Mesothelial cell of epicardium (in vitro differentiated cells): ENCODE results near the gene CNGA4. TPM values are rescaled to one million over a fixed set of nuclear protein-coding genes. Genes with fewer than 3 reads are reported as not detected.

Experiments used
- DNase-seq, 2 experiments: peaks; one replicate each; pipeline ENCODE4 v3.0.0; 2021; ENCODE audit warnings: low spot score in 2 of 2; ENCODE audit not compliant: unreplicated experiment in 2 of 2
- H3K27ac Mint-ChIP-seq: 2 replicates; pipeline ENCODE4 v1.8.0; 2021; ENCODE audit warnings: mixed read lengths
- H3K27me3 Mint-ChIP-seq: 2 replicates; pipeline ENCODE4 v1.8.0; 2021; ENCODE audit warnings: low read depth, mixed read lengths
- H3K36me3 Mint-ChIP-seq: 2 replicates; pipeline ENCODE4 v1.8.0; 2021; ENCODE audit warnings: mixed read lengths
- H3K4me1 Mint-ChIP-seq: 2 replicates; pipeline ENCODE4 v1.8.0; 2021; ENCODE audit warnings: mixed read lengths
- H3K4me3 Mint-ChIP-seq: 2 replicates; pipeline ENCODE4 v1.8.0; 2021; ENCODE audit warnings: mild to moderate bottlenecking, moderate library complexity, mixed read lengths
- H3K9me3 Mint-ChIP-seq: 2 replicates; pipeline ENCODE4 v1.8.0; 2021; ENCODE audit warnings: mixed read lengths
- CTCF ChIP-seq: fragments of 200-600 bp; sonication (generic); IDR thresholded peaks from one replicate; pipeline ENCODE4 v1.5.0; 2021; ENCODE audit warnings: antibody characterized with exemption; ENCODE audit not compliant: unreplicated experiment
- total RNA-seq: library from RNA; stranded (reverse); gene quantifications from 3 replicates; pipeline ENCODE4 v1.2.1, GENCODE V29; 2021

The CNGA4 gene
- total RNA-seq, 1 donor from 2014 or later: 0.54 TPM

- TF ChIP-seq CTCF: no peak
- DNase-seq: no peak
- peaks cover 14% of the 10 kb centered on the region for H3K36me3 Mint-ChIP-seq
- no peak overlapping the region for H3K4me3 Mint-ChIP-seq
- H3K27ac Mint-ChIP-seq: no peak overlapping the region
- H3K4me1 Mint-ChIP-seq: no peaks in the 10 kb centered on the region
- H3K9me3 Mint-ChIP-seq: no peaks in the 10 kb centered on the region
- no peaks in the 10 kb centered on the region for H3K27me3 Mint-ChIP-seq
These were observed 13.9 kb upstream of the CNGA4 start for GRCh38 chr11:6225024-6225423.

GRCh38 chr11:6225896-6226295, 13.0 kb upstream of the CNGA4 start:
- Mint-ChIP-seq H3K27me3 (no peaks in the 10 kb centered on the region), H3K4me3 (no peak overlapping the region), H3K36me3 (peaks cover 9% of the 10 kb centered on the region), H3K9me3 (no peaks in the 10 kb centered on the region), H3K27ac (no peak overlapping the region), H3K4me1 (no peaks in the 10 kb centered on the region)
- no peak for DNase-seq
- no peak for TF ChIP-seq CTCF

GRCh38 chr11:6228520-6228919, 10.4 kb upstream of the CNGA4 start:
- no peaks in the 10 kb centered on the region for H3K36me3 Mint-ChIP-seq
- no peak for TF ChIP-seq CTCF
- H3K9me3 Mint-ChIP-seq: no peaks in the 10 kb centered on the region
- peaks cover 5% of the 10 kb centered on the region for H3K4me1 Mint-ChIP-seq
- no peaks in the 10 kb centered on the region for H3K27me3 Mint-ChIP-seq
- no peak overlapping the region for H3K4me3 Mint-ChIP-seq
- no peak overlapping the region for H3K27ac Mint-ChIP-seq
- no peak for DNase-seq

DNA sequence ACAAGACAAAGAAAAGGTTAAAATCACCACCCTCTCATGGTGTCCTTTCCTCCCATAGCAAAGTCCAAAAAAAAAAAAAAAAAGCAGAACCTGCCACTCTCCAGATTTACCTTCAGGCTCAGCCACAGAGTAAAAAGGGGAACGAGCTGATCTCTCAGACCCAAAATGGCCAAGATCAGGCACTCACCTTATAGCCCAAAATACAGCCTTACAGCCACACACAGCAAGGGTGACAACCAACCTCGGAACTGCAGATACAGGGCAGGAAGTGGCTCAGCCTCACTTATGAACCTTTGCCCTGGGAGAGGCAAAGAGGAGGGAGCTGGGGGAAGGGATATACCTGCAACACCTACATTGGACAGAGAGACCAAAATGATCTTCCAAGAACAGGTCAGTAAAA, 9.0 kb upstream of the CNGA4 start:
- Mint-ChIP-seq H3K36me3 (no peaks in the 10 kb centered on the region), H3K27me3 (no peaks in the 10 kb centered on the region), H3K27ac (no peak overlapping the region), H3K9me3 (no peaks in the 10 kb centered on the region), H3K4me1 (peaks cover 13% of the 10 kb centered on the region), H3K4me3 (no peak overlapping the region)
- TF ChIP-seq CTCF: no peak
- no peak for DNase-seq

GRCh38 chr11:6232899-6233298, 6.0 kb upstream of the CNGA4 start:
- H3K27me3 Mint-ChIP-seq: no peaks in the 10 kb centered on the region
- DNase-seq: no peak
- no peaks in the 10 kb centered on the region for H3K36me3 Mint-ChIP-seq
- H3K4me1 Mint-ChIP-seq: peaks cover 17% of the 10 kb centered on the region
- TF ChIP-seq CTCF: no peak
- H3K27ac Mint-ChIP-seq: no peak overlapping the region
- no peaks in the 10 kb centered on the region for H3K9me3 Mint-ChIP-seq
- H3K4me3 Mint-ChIP-seq: peak overlapping the region; percentile 47

DNA sequence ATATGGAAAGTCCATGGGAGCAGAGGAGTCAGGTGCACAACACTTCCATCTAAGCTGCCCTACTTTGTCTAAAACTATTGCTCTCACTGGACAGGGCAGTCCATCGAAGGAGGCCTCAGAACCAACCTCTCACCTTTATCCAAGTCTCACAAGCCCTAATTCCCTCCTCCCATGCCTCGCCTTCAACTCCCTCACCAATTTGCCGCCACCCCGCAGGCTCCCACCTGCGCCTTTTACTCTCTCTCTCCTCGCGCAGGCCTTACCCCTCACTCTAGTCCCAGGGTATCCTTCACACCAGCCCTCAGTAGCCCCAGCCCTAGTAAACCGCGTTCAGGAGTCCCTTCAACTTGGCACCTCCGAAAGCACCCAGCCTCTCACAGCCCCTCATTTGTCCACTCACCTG, 4.9 kb upstream of the CNGA4 start:
- Mint-ChIP-seq H3K4me1 (peaks cover 17% of the 10 kb centered on the region), H3K4me3 (peak overlapping the region; percentile 98), H3K9me3 (no peaks in the 10 kb centered on the region), H3K27ac (peak overlapping the region; percentile 99), H3K36me3 (no peaks in the 10 kb centered on the region), H3K27me3 (peaks cover 2% of the 10 kb centered on the region)
- TF ChIP-seq CTCF: no peak
- DNase-seq: no peak
